HPDE6-E6E7 (cell line): ENCODE data around the gene HPSE2.
A peak's percentile ranks its signal among the peaks of the same experiment; 100 is the strongest.

Experiments
- DNase-seq: peaks from one replicate; pipeline ENCODE4 v3.0.0; 2011; ENCODE audit warnings: missing footprints; ENCODE audit errors: extremely low spot score

Gene HPSE2

GRCh38 chr10:98684019-98684899, 551.4 kb downstream of the HPSE2 start:
- no peak for DNase-seq

GRCh38 chr10:98676895-98677294, 558.8 kb downstream of the HPSE2 start:
- DNase-seq = no peak

GRCh38 chr10:98675902-98676301, 559.8 kb downstream of the HPSE2 start:
- no peak for DNase-seq

GRCh38 chr10:98673171-98673782, 562.4 kb downstream of the HPSE2 start:
- no peak for DNase-seq

- DNase-seq = no peak
These were observed 568.6 kb downstream of the HPSE2 start for GRCh38 chr10:98667081-98667480.

- DNase-seq = no peak
These were observed 569.4 kb downstream of the HPSE2 start for GRCh38 chr10:98666276-98666675.

GRCh38 chr10:98664329-98665042, 571.2 kb downstream of the HPSE2 start:
- peak; percentile 3 for DNase-seq

- DNase-seq = no peak
These were observed 575.7 kb downstream of the HPSE2 start for GRCh38 chr10:98659951-98660350.

- DNase-seq = no peak
These were observed 580.2 kb downstream of the HPSE2 start for GRCh38 chr10:98655492-98655891.

GRCh38 chr10:98649170-98649569, 586.5 kb downstream of the HPSE2 start:
- no peak for DNase-seq

- DNase-seq = no peak
These were observed 588.4 kb downstream of the HPSE2 start for GRCh38 chr10:98646998-98647917.

- no peak for DNase-seq
These were observed 591.2 kb downstream of the HPSE2 start for GRCh38 chr10:98644466-98644865.

GRCh38 chr10:98642281-98642680, 593.4 kb downstream of the HPSE2 start:
- DNase-seq = no peak

- DNase-seq = no peak
These were observed 596.7 kb downstream of the HPSE2 start for GRCh38 chr10:98638920-98639319.

- no peak for DNase-seq
These were observed 598.7 kb downstream of the HPSE2 start for GRCh38 chr10:98636921-98637329.

- no peak for DNase-seq
These were observed 603.0 kb downstream of the HPSE2 start for GRCh38 chr10:98632456-98633150.

- no peak for DNase-seq
These were observed 607.4 kb downstream of the HPSE2 start for GRCh38 chr10:98628206-98628605.

- no peak for DNase-seq
These were observed 607.9 kb downstream of the HPSE2 start for GRCh38 chr10:98627711-98628110.

- DNase-seq = no peak
These were observed 610.7 kb downstream of the HPSE2 start for GRCh38 chr10:98624963-98625362.

GRCh38 chr10:98623176-98623575, 612.5 kb downstream of the HPSE2 start:
- no peak for DNase-seq

GRCh38 chr10:98621630-98622029, 614.0 kb downstream of the HPSE2 start:
- DNase-seq = no peak
